KBM-7 (cell line): ENCODE data around the gene DPY19L3.
"Not testable (repeated sequence)": the region's sequence is repeated elsewhere in the genome, so short reads cannot be mapped to it uniquely, and the experiment has no call there.

Source experiments
- DNase-seq: peaks from one replicate; pipeline ENCODE4 v3.0.0-alpha.2; 2015
- in situ Hi-C: fragments of 300-500 bp; cut with MboI; formaldehyde crosslinking; loops from 2 replicates; pipeline ENCODE4 v1.14.3; 2020; ENCODE audit warnings: low sequenced_read_pairs, low pct_unique_long_range_greater_than_20kb, mixed read lengths

Gene DPY19L3

DNA sequence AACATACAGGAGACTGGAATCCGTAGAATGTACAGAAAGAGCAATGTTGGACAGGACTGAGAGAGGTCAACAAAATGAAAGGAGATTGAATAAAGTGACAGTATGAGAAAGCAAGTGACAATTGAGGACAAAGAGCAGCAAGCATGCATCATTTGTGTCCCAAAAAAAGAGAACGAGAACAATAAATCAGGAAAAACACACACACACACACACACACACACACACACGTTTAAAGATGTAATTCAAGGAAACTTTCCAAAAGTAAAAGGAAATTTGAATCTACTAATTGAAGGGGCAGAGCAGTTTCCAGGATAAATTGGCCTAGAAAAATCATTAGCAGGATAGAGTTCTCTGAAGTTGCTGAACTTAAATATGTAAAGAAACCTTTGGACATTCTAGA is 16.9 kb downstream of the DPY19L3 start:
- DNase-seq: no peak
- in situ Hi-C loops: no loop called here

DNA sequence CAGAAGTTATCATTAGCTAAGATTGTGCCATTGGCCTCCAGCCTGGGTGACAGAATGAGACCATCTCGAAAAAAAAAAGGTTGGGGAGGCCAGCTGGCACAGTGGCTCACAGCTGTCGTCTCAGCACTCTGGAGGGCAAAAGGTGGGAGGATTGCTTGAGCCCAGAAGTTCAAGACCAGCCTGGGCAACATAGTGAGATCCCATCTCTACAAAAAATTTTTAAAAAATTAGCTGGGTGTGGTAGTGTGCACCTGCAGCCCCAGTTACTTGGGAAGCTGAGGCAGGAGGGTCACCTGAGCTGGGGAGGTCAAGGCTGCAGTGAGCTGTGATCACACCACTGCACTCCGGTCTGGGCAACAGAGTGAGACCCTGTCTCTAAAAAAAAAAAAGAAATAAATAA is 18.4 kb downstream of the DPY19L3 start:
- in situ Hi-C loops, DNase-seq: not testable (repeated sequence)

DNA sequence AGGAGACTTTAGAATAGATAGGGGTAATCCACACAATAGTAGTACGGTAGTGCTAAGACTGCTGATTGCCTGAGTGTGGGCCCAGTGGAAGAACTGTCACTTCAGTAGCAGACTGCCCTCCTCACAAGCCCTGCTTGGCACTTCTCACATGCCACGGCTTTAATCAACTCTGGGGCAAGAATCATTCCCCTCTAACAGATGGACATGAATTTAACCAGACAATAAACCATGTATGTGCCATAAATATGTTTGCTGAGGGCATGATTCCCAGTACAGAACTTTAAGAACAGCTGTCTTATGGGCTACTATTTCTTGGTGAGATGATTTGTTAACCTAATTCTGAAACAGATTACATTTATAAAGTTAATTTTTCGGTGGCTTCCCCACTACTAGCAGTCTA is 22.0 kb downstream of the DPY19L3 start:
- DNase-seq: no peak
- in situ Hi-C loops: no loop called here

DNA sequence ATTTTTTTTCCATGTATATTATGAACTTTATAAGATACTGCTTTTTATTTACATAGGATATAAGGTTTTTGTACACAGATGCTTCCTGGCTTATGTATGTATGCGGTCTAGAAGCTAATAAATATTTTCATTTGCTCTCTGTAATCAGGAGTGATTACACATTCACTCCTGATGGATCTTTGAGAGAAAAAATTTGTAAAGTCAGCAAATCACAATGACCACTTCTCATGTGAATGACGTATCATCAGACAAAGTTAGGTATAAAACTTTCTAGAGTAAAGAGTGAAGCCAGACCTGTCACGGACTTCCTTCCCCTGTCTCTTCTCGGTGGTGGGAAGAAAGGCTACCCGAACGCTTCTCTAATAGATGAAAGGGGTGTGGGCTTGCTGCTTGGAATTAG is 31.1 kb downstream of the DPY19L3 start:
- DNase-seq: no peak
- in situ Hi-C loops: no loop called here

DNA sequence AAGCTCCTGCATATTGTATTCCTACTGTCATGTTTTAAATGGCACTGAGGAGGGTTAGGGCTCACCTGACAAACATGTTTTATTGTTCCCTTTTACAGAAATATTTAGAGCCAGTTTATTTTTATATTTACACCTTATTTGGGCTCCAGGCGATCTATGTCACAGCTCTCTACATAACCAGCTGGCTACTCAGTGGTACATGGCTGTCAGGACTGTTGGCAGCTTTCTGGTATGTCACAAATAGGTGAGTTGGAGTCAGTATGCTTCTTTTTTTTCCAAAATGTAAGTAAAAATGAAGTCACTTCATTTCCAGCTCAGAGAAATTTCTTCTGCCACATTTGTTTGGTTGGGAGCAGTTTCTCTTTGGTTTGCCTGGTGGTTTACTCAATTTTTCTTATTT is 31.5 kb downstream of the DPY19L3 start:
- in situ Hi-C loops: no loop called here
- no peak for DNase-seq

DNA sequence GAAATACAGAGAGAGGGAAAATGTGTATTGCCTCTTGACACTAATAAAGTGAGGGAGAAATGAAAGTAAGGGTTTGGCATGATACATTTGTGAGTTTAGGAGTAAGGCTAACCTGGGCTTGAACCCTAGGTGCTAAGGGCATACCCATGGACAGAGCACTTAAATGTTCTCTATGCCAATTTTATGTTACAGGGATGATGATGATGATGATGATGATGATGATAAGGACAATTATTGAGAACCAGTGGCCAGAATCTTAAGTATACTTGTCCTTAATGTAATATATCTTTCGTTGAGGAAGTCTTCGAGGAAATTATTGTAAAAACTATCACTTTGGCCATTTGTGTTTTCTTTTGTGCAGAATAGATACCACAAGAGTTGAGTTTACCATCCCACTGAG is 33.2 kb downstream of the DPY19L3 start:
- in situ Hi-C loops: no loop called here
- no peak for DNase-seq

DNA sequence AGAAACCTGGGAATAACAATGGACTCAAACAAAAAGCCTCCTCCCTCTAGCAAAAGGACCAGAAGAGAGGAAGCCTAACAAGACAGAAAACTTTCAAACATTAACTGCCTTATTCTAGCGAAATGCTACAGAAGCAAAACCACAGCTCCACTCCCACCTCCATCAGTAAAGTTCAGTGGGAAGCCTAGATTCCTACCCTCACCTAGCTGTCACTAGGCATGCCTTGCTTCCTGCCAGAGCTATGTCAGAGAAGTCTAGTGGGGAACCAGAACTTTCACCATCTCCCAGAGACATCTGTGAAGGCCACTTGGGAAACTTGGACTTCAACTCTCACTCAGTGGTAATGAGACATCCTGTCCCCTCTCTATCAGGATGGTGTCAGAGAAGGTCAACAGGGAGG is 37.1 kb downstream of the DPY19L3 start:
- no peak for DNase-seq
- in situ Hi-C loops: no loop called here

DNA sequence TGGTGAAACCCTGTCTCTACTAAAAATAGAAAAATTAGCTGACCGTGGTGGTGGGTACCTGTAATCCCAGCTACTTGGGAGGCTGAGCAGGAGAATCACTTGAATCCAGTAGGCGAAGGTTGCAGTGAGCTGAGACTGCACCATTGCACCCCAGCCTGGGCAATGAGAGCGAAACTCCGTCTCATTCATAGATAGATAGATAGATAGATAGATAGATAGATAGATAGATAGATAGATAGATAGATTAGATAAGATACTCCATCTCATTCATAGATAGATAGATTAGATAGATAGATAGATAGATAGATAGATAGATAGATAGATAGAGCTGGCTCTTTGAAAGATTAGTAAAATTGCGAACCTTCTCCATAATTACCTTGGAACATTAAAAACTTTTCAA is 42.0 kb downstream of the DPY19L3 start:
- in situ Hi-C loops, DNase-seq: not testable (repeated sequence)

DNA sequence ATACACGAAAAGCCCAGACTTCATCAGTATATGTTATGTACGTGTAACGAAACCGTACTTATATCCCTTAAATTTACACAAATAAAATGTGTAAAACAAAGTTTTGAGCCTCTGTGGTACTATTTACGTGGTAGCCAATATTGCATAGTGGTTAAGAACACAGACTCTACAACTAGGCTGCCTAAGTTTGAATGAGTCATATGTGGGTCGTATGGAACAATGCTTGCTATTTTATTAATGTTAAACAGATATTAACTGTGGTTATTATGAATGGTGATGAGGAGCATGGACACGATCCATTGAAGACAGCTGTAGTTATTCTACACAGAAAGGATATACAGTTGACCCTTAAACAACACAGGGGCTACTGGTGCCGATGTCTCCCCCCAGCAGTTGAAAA is 42.5 kb downstream of the DPY19L3 start:
- DNase-seq: no peak
- in situ Hi-C loops: no loop called here

DNA sequence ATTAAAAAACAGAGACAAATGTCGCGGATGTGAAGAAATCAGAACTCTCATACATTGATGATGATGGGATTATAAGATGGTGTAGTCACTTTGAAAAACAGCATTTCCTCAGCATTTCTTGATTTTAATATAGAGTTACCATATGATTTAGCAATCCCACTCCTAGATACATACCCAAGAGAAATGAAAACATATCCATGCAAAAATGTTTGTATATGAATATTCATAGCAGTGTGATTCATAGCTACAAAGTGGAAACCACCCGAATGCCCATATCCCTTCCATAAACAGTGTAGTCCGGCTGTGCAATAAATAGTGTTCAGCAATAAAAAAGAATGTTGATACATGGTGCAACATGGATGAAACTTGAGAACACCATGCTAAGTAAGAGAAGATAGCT is 44.6 kb downstream of the DPY19L3 start:
- DNase-seq: no peak
- in situ Hi-C loops: no loop called here

DNA sequence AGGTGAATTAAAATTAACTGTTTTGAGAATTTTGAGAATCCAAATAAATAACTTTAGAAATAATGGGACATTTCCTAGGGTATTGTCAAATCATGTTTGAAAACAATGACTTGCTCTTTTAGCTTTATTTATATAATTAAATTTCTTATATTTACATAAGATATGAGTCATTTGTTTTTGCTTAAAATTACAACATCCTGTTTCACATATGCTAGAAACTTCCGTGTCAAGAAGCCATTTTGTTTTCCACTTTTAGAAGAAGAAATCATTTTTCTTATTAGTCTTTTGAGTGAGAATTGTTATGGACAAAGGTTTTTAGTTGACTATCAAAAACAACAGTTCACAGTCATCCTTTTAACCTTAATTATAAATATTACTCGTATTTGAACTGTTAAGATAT is 48.2 kb downstream of the DPY19L3 start:
- in situ Hi-C loops: no loop called here
- no peak for DNase-seq

DNA sequence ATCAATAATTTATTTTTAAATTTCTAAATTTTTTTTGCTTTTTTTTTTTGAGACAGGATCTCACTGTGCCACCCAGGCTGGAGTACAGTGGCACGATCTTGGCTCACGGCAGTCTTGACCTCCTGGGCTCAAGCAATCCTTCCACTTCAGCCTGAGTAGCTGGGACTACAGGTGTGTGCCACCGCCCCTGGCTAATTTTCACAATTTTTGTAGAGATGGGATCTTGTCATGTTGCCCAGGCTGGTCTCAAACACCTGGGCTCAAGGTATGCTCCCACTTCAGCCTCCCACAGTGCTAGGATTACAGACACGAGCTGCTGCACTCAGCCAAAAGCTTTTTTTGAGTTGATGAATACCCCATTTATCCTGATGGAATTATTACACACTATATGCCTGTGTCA is 50.8 kb downstream of the DPY19L3 start:
- no peak for DNase-seq
- in situ Hi-C loops: no loop called here

DNA sequence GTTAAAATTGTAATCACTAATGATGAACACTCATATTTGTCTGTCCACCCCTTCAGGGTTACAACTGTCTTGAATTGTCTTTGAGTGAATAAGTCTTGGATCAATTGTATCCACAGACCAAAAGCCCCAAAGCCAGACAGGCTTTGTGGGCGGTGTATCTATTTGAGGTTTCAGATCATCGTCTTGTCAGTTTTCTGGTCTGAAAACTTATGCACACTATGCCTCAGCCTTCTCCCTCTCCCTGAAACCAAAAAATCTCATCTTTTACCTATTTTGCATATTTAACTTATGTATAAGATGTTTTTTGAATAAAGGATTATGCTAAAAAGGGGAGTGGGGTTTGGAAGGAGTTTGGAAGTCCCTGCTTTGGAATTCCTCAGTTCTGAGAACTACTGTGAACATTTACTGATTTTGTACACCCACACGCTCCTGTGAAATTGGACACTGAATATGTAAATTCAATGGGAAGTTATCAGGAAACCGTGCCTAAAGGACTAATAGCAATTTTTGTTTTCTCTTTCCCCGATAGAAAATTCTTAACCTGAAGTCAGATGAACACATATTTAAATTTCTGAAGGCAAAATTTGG is 52.1 kb downstream of the DPY19L3 start:
- in situ Hi-C loops: no loop called here
- DNase-seq: no peak

DNA sequence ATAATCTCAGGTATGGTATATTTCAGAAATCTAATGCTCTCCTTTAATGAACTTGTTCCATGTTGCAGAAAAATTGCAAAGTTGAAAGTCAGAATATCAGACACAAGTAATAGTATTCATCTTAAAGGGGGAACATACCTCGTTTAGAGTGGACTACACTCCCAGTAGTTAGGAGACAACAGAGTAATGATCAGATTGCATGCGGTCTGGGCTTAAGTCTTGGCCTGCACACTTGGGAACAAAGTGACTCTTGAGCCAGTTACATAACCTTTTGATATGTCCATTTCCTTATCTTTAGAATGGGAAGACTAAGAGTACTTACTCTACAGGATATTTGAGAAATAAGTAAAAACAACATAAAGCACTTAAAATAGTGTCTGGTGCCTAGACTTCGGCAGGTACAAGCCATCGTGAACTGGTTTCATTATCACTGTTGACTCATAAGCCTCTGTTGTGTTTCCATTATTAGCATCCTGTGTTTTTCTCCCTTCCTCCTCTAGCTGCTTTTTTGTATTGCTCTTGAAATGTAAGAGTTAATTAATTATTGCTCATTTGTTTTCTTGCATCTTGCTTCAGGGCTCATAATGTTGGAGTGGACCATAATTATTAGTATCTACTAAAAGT is 53.0 kb downstream of the DPY19L3 start:
- no peak for DNase-seq
- in situ Hi-C loops: no loop called here

DNA sequence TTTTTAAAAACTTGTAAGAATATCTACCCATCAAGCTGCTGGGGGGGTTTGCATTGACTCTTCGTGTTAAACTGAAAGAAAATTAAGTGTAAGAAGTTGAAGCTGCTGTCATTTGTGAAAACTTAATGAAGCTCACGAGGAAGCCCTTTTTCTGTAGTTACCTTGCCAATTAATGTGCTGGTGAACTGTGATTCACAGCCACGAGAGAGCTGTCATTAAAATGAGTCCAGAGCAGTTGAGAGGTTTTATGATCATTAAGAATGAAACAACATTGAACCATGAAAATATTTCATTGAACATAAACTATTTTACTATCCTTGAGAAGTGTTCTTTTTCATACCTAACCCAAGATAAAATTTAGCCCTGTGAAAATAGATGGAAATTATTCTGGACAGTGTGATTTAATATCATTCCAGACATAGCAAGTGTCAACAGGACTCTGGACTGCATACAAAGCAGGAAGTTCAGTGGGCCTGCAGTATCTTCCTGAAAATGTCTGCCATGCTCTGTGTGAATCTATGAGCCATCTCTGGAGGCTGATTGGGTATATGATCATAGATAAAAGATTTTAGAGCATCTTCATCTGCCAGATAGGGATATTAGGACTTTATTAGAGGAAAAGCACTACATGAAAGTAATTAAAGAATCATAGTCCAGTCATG is 53.8 kb downstream of the DPY19L3 start:
- in situ Hi-C loops: no loop called here
- DNase-seq: no peak

DNA sequence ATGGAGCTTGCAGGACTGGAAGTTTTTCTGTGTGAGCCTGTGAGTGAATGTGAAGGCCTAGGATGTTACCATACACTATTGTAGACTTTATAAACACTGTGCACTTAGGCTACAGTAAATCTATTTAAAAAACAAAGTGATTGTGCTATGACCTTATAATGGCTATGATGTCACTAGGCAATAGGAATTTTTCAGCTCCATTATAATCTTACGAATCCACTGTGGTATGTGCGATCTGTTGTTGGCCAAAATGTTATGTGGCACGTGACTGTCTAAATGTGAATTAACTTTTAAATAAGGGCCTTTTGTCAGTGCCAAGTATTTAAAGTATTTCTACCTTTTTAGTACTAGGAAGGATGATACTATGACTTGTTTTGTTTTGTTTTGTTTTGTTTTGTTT is 54.9 kb downstream of the DPY19L3 start:
- no peak for DNase-seq
- in situ Hi-C loops: no loop called here

DNA sequence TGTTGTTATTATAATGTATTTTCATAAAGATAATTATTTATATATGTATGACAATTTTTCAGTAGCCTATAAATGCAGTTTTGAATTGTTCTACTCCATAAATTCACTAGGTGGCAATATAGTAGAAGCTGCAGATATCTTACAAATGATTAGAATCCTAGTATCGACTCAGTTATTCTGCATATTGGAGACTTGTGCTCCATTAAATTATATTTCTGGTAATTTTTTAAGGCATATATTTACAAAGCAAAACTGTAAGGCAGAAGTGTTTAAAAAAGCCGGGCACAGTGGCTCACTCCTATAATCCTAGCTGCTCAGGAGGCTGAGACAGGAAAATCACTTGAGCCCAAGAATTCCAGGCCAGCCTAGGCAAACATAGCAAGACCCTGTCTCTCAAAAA is 58.7 kb downstream of the DPY19L3 start:
- in situ Hi-C loops: no loop called here
- peak; percentile 25 for DNase-seq

DNA sequence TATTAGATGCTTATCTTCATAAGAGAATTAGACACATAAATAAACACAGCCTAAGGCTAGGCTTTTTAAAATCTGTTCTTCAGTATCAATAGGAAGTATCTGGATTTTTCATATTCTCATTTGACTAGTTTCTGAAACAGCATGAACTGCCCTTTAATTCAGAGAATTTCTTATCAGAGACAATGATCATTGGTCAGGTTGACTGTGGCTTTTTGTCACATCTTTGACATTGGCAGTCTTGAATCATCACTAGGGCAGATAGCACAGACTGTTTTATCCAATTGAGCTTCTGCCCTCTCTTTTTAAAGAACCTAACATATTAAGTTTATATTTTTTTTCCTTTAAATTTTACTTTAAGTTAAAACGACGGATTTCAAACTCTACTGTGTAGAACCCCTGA is 59.6 kb downstream of the DPY19L3 start:
- in situ Hi-C loops: no loop called here
- no peak for DNase-seq

DNA sequence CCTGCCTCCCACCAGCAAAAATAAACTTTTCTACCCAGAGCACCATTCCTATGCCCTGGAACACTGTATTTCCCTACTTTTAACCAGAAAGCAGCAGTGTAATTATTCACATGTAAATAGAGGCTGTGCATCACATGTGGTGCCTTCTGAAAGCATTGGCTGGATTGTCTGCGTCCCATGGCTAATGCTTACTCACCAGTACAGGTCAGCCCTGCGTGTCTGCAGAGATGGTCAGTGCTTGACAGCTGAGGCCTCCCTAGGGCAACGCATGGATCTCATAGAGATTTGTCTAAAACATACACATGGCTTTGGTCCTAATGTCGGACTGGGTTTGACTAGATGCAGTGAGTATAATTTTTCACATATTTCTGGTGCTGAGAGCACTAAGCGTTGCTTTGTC is 64.2 kb downstream of the DPY19L3 start:
- in situ Hi-C loops: no loop called here
- DNase-seq: no peak

DNA sequence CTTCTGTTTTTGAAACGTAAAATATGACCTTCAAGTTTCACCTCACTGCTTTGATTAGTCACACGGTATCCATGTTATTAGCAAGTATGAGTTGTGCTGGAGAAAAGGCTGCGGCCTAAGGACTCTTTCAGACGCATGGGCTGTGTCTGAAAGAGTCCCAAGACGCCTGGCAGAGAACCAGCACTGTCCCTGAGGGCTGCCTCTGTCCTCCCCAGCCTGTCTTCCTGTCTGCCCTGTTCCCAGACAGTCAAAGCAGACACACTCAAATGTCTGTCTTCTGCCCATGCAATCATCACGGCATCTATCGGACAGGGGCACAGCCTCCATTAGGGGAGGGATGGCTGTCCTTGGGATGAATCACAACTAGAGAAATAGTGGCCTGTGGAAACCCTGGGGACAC is 65.5 kb downstream of the DPY19L3 start:
- no peak for DNase-seq
- in situ Hi-C loops: no loop called here

DNA sequence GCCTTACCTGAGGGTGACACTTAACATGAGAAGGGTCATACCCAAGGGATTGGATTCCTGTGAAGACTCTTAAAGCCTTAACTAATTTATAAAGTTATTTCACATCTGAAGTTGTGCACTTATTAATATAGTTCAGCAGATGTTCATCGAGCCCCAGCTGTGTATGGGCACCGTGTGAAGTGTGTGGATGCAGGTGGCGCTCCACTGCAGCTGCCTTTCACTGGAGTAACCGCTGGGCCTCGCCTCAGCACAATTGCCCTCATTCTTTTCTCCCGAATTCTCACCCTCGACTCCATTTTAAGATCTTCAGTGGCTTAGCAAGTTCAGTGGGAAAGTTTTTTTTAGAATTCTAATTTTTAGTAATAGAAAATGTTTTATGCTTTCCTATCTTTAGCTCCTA is 66.2 kb downstream of the DPY19L3 start:
- no peak for DNase-seq
- in situ Hi-C loops: no loop called here
